ENCODE data around the gene IFT80. TPM values are rescaled to one million over a fixed set of nuclear protein-coding genes. Genes with fewer than 3 reads are reported as not detected.

Gene IFT80
- total RNA-seq, 1 donor from 2014 or later = 43.3 TPM

- Mint-ChIP-seq H3K9me3 (ENCODE audit: unreplicated experiment) (peaks cover 4% of the 10 kb centered on the region), H3K36me3 (ENCODE audit: unreplicated experiment) (no peaks in the 10 kb centered on the region), H3K27me3 (ENCODE audit: unreplicated experiment) (peaks cover 64% of the 10 kb centered on the region), H3K27ac (ENCODE audit: unreplicated experiment) (no peak overlapping the region), H3K4me3 (ENCODE audit: unreplicated experiment) (no peak overlapping the region), H3K4me1 (ENCODE audit: unreplicated experiment) (no peaks in the 10 kb centered on the region)
- TF ChIP-seq, protein P1, sequence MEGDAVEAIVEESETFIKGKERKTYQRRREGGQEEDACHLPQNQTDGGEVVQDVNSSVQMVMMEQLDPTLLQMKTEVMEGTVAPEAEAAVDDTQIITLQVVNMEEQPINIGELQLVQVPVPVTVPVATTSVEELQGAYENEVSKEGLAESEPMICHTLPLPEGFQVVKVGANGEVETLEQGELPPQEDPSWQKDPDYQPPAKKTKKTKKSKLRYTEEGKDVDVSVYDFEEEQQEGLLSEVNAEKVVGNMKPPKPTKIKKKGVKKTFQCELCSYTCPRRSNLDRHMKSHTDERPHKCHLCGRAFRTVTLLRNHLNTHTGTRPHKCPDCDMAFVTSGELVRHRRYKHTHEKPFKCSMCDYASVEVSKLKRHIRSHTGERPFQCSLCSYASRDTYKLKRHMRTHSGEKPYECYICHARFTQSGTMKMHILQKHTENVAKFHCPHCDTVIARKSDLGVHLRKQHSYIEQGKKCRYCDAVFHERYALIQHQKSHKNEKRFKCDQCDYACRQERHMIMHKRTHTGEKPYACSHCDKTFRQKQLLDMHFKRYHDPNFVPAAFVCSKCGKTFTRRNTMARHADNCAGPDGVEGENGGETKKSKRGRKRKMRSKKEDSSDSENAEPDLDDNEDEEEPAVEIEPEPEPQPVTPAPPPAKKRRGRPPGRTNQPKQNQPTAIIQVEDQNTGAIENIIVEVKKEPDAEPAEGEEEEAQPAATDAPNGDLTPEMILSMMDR (IDR thresholded peaks at IDR 0.05) = peak; percentile 19
- DNase-seq (ENCODE audit: extremely low spot score, unreplicated experiment) = peak; percentile 11
Measured at GRCh38 chr3:160210799-160211221, 188.2 kb downstream of the IFT80 start.

GRCh38 chr3:160210341-160210740 is 188.7 kb downstream of the IFT80 start:
- peaks cover 64% of the 10 kb centered on the region for H3K27me3 Mint-ChIP-seq (ENCODE audit: unreplicated experiment)
- H3K9me3 Mint-ChIP-seq (ENCODE audit: unreplicated experiment) = peaks cover 4% of the 10 kb centered on the region
- TF ChIP-seq, protein P1 (IDR thresholded peaks at IDR 0.05) = no peak
- no peak overlapping the region for H3K27ac Mint-ChIP-seq (ENCODE audit: unreplicated experiment)
- no peak overlapping the region for H3K4me3 Mint-ChIP-seq (ENCODE audit: unreplicated experiment)
- H3K36me3 Mint-ChIP-seq (ENCODE audit: unreplicated experiment) = no peaks in the 10 kb centered on the region
- DNase-seq (ENCODE audit: extremely low spot score, unreplicated experiment) = peak; percentile 21
- no peaks in the 10 kb centered on the region for H3K4me1 Mint-ChIP-seq (ENCODE audit: unreplicated experiment)

Small RNA genes within 50 kb of the gene (microRNA-seq; reads per million reads assigned to microRNA genes)
- gene MIR15B (ENCODE audit: unreplicated experiment) (1,807 reads per million, percentile 83 among the genes with 10 or more reads in this experiment), gene MIR16-2 (ENCODE audit: unreplicated experiment) (644 reads per million, percentile 76 among the genes with 10 or more reads in this experiment)

Other genes with a start within 250 kb of the IFT80 start
- not detected in 2 replicates for gene C3orf80, start 173.8 kb downstream of the IFT80 start, total RNA-seq
- 59.2 and 68.8 TPM in 2 replicates for gene SMC4, start 425 bp upstream of the IFT80 start, total RNA-seq
- gene TRIM59, start 50.6 kb upstream of the IFT80 start, total RNA-seq = 36.0 and 40.3 TPM in 2 replicates
- gene KPNA4, start 166.3 kb upstream of the IFT80 start, total RNA-seq = 56.6 and 57.7 TPM in 2 replicates

Measured in osteocyte (in vitro differentiated cells).